BLaER1 (cell line): ENCODE results near the gene KRTAP12-2.
"Not testable (repeated sequence)": the region's sequence is repeated elsewhere in the genome, so short reads cannot be mapped to it uniquely, and the experiment has no call there.

Experiments
- H3K27ac ChIP-seq: shearing (Covaris generic); formaldehyde crosslinking; 2 replicates; pipeline ENCODE4 v1.8.1; 2022
- H3K27me3 ChIP-seq: shearing (Covaris generic); formaldehyde crosslinking; 2 replicates; pipeline ENCODE4 v1.8.1; 2022
- H3K36me3 ChIP-seq: shearing (Covaris generic); formaldehyde crosslinking; 2 replicates; pipeline ENCODE4 v1.8.1; 2022
- H3K4me1 ChIP-seq: shearing (Covaris generic); formaldehyde crosslinking; 2 replicates; pipeline ENCODE4 v1.8.1; 2022
- H3K4me2 ChIP-seq: shearing (Covaris generic); formaldehyde crosslinking; 2 replicates; pipeline ENCODE4 v1.8.1; 2022
- H3K4me3 ChIP-seq: shearing (Covaris generic); formaldehyde crosslinking; 2 replicates; pipeline ENCODE4 v1.8.1; 2022
- H3K9ac ChIP-seq: shearing (Covaris generic); formaldehyde crosslinking; 2 replicates; pipeline ENCODE4 v1.8.1; 2022
- H3K9me3 ChIP-seq: shearing (Covaris generic); formaldehyde crosslinking; 2 replicates; pipeline ENCODE4 v1.8.1; 2022
- H4K20me1 ChIP-seq: shearing (Covaris generic); formaldehyde crosslinking; 2 replicates; pipeline ENCODE4 v1.8.1; 2022
- Cebpa-rat ChIP-seq: shearing (Covaris generic); IDR thresholded peaks from 2 replicates; pipeline ENCODE4 v1.8.1; 2022

KRTAP12-2 gene

DNA sequence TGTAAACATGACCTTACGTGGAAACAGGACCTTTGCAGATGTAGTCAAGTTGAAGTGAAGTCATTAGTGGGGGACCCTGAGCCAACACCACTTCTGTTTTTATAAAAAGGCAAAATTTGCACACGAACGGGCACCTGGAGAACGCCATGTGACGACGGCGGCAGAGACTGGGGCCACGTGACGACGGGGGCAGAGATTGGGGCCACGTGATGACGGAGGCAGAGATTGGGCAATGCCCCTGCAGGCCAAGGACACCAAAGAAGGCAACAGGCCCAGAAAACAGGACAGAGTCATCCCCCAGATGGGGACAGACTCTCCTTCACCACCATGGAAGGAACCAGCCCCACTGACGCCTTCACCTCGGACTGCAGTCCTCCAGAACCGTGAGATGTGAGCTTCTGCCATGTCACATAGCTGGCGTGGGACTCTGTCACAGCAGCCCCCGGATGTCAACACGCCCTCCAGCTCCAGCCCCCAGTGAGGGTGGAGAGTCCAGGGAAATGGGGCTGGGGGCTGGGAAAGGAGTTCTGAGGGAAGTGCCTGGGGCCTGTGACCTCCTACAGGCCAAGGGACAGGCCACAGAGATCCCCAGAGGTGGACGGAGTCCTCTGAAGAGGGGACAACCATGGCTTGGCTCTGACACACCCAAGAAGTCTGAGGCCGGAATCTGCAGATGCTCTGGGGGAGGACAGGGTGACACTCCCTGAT is 16.3 kb downstream of the KRTAP12-2 start:
- no peak overlapping the region for H3K9ac ChIP-seq
- H3K27me3 ChIP-seq: no peaks in the 10 kb centered on the region
- peak overlapping the region; percentile 41; the same call in 1 of the 2 replicates for H3K4me2 ChIP-seq
- peaks cover 58% of the 10 kb centered on the region for H3K9me3 ChIP-seq
- no peaks in the 10 kb centered on the region for H3K36me3 ChIP-seq
- peak overlapping the region; percentile 58 for H3K27ac ChIP-seq
- H4K20me1 ChIP-seq: no peaks in the 10 kb centered on the region
- peaks cover 66% of the 10 kb centered on the region for H3K4me1 ChIP-seq
- H3K4me3 ChIP-seq: no peak overlapping the region
- no peak for TF ChIP-seq Cebpa-rat

DNA sequence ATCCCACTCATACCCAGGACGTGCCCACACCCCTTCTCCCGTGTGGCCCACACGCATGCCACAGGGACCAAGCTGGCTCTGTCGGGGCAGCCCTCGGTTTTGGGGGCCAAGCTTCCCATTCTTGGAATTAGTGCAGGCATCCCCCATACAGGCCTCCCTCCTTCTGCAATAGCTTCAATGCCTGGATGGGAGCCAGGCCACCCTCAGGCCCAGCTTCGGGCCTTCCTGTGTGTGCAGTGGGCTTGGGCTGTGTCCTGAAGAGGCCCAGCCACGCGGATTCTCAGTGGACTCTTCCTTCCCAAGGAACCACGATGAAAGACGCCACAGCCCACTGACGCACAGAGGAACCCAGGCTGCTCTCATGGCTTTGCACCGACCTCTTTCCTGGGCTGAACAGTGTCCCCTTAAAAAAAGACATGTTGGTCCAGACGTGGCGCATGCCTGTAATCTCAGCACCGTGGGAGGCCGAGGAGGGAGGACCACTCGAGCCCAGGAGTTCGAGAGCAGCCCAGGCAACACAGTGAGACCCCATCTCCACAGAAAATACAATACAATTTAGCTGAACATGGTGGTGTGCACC is 17.1 kb downstream of the KRTAP12-2 start:
- H3K9ac ChIP-seq: no peak overlapping the region
- H3K4me1 ChIP-seq: peaks cover 62% of the 10 kb centered on the region
- H3K9me3 ChIP-seq: peaks cover 60% of the 10 kb centered on the region
- no peaks in the 10 kb centered on the region for H3K36me3 ChIP-seq
- H3K27me3 ChIP-seq: no peaks in the 10 kb centered on the region
- H3K4me2 ChIP-seq: peak overlapping the region; percentile 52
- no peak overlapping the region for H3K4me3 ChIP-seq
- no peaks in the 10 kb centered on the region for H4K20me1 ChIP-seq
- TF ChIP-seq Cebpa-rat: no peak
- H3K27ac ChIP-seq: no peak overlapping the region

DNA sequence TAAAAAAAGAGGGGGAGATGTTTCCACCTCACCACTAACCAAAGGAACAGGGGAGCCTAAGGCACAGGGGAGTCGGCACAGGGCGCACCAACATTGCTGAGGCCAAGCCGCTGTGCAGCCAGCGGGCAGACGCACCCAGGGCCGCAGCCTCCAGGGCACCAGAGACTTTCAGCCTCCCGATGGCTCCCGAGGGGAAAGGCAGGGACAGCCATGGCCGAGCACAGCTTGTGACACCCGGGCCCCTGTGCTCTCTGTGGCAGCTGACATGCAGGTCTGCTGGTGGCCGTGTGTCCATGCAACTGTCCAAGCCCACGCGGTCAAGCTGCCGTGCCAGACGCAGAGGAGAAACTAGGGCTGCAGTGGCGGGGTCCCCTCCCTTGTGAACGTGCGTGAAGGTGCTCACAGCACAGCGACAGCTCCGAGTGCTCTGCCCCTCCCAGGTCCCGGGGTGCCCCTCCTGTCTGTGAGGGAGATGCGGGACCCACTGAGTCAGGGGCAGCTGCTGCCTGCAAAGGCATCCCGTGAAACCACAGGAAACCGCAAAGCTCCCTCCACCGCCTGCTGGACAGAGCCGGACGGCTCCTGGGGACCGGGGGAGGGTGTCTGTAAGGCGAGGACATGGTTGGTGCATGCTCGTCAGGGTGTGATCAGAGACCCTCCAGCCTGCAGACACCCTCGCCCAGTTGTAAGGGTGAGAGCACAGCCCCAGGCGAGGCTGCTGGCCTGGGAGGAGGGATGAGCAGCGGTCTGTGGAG is 18.0 kb downstream of the KRTAP12-2 start:
- TF ChIP-seq Cebpa-rat: no peak
- Histone ChIP-seq H3K4me1 (peaks cover 53% of the 10 kb centered on the region), H3K9me3 (peaks cover 60% of the 10 kb centered on the region), H3K36me3 (no peaks in the 10 kb centered on the region), H4K20me1 (no peaks in the 10 kb centered on the region), H3K9ac (no peak overlapping the region), H3K27ac (no peak overlapping the region; the same call in 1 of the 2 replicates), H3K4me3 (no peak overlapping the region), H3K27me3 (no peaks in the 10 kb centered on the region), H3K4me2 (peak overlapping the region; percentile 52)

DNA sequence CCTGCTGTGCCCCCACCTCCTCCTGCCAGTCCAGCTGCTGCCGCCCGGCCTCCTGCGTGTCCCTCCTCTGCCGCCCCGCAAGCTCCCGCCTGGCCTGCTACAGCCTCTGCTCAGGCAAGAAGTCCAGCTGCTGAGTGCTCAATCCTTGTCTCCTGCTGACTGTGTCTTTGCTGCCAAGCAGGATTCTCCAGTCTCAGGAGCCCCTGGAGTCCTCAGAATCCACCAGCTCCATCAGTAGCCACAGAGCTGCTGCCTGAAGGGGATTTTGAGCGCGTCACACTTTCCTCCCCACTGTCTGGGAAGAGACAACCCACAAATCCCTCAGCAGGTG is 19.5 kb downstream of the KRTAP12-2 start:
- Histone ChIP-seq H3K9me3 (peaks cover 59% of the 10 kb centered on the region), H4K20me1 (no peaks in the 10 kb centered on the region), H3K4me1 (peaks cover 38% of the 10 kb centered on the region), H3K27ac (no peak overlapping the region), H3K4me2 (peak overlapping the region; percentile 12; the same call in 1 of the 2 replicates), H3K4me3 (no peak overlapping the region), H3K9ac (0 out of 2 replicates have a peak overlapping the region, but pooled peaks have one; percentile 15), H3K36me3 (no peaks in the 10 kb centered on the region), H3K27me3 (no peaks in the 10 kb centered on the region)
- no peak for TF ChIP-seq Cebpa-rat

DNA sequence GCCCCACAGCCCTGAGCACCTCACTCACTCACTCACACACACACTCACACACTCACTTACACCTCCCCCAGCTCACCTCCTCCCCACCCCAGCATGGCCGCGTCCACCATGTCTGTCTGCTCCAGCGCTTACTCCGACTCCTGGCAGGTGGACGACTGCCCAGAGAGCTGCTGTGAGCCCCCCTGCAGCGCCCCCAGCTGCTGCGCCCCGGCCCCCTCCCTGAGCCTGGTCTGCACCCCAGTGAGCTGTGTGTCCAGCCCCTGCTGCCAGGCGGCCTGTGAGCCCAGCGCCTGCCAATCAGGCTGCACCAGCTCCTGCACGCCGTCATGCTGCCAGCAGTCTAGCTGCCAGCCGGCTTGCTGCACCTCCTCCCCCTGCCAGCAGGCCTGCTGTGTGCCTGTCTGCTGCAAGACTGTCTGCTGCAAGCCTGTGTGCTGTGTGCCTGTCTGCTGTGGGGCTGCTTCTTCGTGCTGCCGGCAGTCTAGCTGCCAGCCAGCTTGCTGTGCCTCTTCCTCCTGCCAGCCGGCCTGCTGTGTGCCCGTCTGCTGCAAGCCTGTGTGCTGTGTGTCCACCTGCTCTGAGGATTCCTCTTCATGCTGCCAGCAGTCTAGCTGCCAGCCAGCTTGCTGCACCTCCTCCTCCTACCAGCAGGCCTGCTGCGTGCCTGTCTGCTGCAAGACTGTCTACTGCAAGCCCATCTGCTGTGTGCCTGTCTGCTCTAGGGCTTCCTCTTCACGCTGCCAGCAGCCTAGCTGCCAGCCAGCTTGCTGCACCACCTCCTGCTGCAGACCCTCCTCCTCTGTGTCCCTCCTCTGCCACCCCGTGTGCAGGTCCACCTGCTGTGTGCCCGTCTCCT is 20.1 kb downstream of the KRTAP12-2 start, which contains the start of gene KRTAP10-11:
Gene KRTAP10-11, plus strand, starts transcription at position 49 of the 856 bp plus-strand sequence. Its CDS starts 45 bp downstream, at position 94.
- H4K20me1 ChIP-seq, H3K27ac ChIP-seq, H3K4me3 ChIP-seq, H3K27me3 ChIP-seq, H3K36me3 ChIP-seq: not testable (repeated sequence)
- H3K9ac ChIP-seq: 0 out of 2 replicates have a peak within 1 kb of the TSS, but pooled peaks have one; percentile 15
- peak within 1 kb of the TSS; percentile 12; the same call in 1 of the 2 replicates for H3K4me2 ChIP-seq
- peaks cover 34% of the 10 kb centered on the region for H3K4me1 ChIP-seq
- H3K9me3 ChIP-seq: peaks cover 55% of the 10 kb centered on the region

DNA sequence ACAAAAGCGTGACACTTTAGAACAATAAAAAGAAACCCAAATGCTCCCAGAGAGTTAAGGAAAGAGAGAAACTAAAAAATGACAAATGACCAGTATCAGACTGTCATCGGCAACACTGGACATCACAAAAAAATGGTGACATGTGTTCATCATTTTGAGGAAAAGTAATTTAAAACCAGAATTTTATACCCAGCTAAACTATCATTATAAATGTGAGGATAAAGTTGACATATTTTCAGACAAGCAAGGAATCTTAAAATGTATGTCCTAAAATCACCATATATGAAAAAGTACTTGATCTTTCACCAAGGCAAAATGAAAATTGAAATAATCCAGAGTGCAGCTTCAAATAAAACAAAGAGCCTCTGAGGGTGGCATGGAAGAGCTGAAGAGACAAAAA is 21.8 kb downstream of the KRTAP12-2 start:
- H3K36me3 ChIP-seq: no peaks in the 10 kb centered on the region
- H3K4me3 ChIP-seq: no peak overlapping the region
- TF ChIP-seq Cebpa-rat: no peak
- no peaks in the 10 kb centered on the region for H3K27me3 ChIP-seq
- H3K4me1 ChIP-seq: peaks cover 23% of the 10 kb centered on the region
- H3K9ac ChIP-seq: no peak overlapping the region
- peaks cover 51% of the 10 kb centered on the region for H3K9me3 ChIP-seq
- H4K20me1 ChIP-seq: no peaks in the 10 kb centered on the region
- H3K27ac ChIP-seq: no peak overlapping the region
- no peak overlapping the region for H3K4me2 ChIP-seq

DNA sequence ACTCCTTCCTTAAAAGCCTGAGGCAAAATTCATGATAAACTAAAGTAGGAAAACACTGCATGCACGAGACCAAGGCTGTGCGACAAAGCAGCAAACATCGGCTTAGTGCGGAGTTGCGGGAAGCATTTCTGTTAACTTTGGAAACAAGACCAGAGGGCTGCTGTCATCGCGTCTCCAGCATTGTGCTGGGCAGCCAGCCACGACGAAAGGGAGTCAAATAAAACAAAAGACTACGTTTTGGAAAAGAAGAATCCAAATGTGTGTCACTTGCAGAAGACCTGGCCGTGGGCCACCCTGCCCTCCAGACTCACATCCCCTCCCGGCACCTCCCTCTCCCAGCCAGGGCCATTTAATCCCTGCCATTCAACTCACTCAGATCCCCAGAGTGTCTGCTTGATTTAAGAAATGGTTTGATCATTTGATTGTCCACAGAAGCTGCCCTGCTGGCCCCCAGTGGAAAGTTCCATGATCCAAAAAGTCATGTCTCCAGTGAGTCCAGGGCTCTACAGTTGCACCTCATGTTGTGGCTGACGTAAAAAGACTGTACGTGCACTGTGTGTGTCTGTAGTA is 22.9 kb downstream of the KRTAP12-2 start:
- Histone ChIP-seq H3K4me1 (peaks cover 14% of the 10 kb centered on the region), H3K36me3 (no peaks in the 10 kb centered on the region), H3K4me2 (no peak overlapping the region), H3K27me3 (no peaks in the 10 kb centered on the region), H3K9me3 (peaks cover 50% of the 10 kb centered on the region), H3K27ac (no peak overlapping the region), H3K9ac (no peak overlapping the region), H3K4me3 (no peak overlapping the region), H4K20me1 (no peaks in the 10 kb centered on the region)
- TF ChIP-seq Cebpa-rat: no peak

DNA sequence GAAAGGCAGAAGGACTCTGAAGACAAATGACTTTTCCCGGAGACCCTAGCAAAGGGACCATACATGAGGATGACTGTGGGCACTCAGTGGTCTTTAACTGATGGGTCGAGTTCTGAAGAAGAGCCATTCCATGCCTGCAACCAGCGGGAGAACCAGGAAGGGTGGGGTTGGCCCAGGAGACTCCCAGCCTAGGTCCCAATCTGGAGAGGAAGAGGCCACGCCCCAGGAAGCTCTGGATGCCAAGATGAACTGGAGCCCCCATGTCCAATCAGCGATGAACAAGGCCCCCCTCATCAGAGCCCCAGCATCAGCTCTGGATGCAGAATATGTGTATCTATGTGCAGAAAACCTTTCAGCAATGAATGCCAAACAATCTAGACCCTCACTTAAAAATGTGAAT is 26.0 kb downstream of the KRTAP12-2 start:
- Histone ChIP-seq H4K20me1 (no peaks in the 10 kb centered on the region), H3K4me2 (no peak overlapping the region), H3K9ac (no peak overlapping the region), H3K4me1 (no peaks in the 10 kb centered on the region), H3K4me3 (no peak overlapping the region), H3K27ac (no peak overlapping the region), H3K27me3 (no peaks in the 10 kb centered on the region), H3K36me3 (no peaks in the 10 kb centered on the region), H3K9me3 (peaks cover 49% of the 10 kb centered on the region)
- no peak for TF ChIP-seq Cebpa-rat

DNA sequence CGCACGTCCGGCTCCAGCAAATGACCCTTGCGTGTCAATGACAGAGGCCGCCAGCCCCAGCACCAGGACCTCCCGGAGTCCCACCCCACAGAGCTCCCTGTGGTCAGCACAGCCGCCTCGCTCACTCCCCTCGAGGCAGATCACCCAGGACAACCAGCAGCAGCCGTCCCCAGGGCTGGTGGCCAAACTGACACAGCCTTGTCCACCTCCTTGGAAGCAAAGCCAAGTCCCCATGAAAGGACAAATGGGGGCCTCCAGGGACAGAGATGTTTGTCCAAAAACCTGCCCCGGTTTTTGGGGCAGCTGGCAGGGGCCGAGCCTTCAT is 27.4 kb downstream of the KRTAP12-2 start:
- Histone ChIP-seq H3K36me3 (no peaks in the 10 kb centered on the region), H3K9ac (no peak overlapping the region), H3K4me2 (no peak overlapping the region), H3K27me3 (no peaks in the 10 kb centered on the region), H3K4me3 (no peak overlapping the region), H3K4me1 (no peaks in the 10 kb centered on the region), H4K20me1 (no peaks in the 10 kb centered on the region), H3K9me3 (peaks cover 35% of the 10 kb centered on the region), H3K27ac (no peak overlapping the region)
- no peak for TF ChIP-seq Cebpa-rat

DNA sequence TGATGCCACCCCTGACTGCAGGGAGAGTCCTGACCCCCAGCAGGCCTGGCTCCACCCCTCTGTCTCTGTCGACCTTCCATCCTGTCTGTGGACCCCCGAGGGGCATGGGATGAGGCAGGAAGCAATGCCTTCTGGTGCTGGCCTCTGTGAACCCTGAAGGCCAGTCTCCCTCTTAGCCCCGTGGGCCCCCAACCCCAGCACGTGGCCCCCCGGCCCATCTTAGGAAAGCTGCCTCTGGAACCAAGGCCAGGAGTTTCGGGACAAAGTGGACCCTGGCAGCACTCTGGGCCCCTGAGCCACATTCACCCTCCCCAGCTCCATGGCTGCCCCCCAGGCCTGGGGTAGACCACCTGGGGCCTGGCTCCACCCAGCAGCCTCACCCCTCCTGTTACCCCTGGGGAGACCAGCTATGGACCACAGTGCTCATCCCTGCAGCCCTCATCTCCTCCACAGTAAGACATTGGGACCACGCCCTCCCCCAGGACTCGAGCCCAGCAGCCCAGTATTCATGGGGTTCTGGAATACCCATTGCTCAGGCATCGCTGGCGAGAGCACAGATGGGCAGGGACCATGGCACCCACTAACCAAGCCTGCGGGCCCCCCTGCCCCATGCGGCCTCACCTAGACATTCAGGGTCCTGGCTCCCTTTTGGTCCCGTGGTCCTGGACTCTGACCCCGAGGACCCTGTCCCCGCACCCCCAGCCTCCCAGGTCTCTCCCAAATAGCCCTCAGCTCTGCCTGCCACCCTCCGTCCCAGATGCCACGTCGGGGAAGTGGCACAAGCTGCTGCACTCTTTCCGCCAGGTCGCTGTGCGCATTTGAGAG is 28.0 kb downstream of the KRTAP12-2 start:
- H3K27ac ChIP-seq, H3K4me2 ChIP-seq, H3K4me3 ChIP-seq, H4K20me1 ChIP-seq, H3K36me3 ChIP-seq, H3K27me3 ChIP-seq, H3K9ac ChIP-seq, H3K4me1 ChIP-seq: not testable (repeated sequence)
- H3K9me3 ChIP-seq: peaks cover 29% of the 10 kb centered on the region

DNA sequence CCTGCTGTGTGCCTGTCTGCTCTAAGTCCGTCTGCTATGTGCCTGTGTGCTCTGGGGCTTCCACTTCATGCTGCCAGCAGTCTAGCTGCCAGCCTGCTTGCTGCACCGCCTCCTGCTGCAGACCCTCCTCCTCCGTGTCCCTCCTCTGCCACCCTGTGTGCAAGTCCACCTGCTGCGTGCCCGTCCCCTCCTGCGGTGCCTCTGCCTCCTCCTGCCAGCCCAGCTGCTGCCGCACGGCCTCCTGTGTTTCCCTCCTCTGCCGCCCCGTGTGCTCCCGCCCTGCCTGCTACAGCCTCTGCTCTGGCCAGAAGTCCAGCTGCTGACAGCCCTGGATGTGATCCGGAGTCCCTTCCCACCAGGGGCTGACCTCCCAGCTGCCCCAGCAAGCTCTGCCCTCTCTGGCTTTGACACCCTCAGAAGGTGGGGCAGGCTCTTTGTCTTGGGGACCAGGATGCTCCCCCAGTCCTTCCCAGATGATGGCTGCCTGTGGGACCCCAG is 28.8 kb downstream of the KRTAP12-2 start:
- not testable (repeated sequence) for H3K9ac ChIP-seq, H4K20me1 ChIP-seq, H3K27me3 ChIP-seq, H3K4me2 ChIP-seq, H3K4me3 ChIP-seq, H3K36me3 ChIP-seq, H3K4me1 ChIP-seq, H3K27ac ChIP-seq
- H3K9me3 ChIP-seq: peaks cover 22% of the 10 kb centered on the region
